H1 (cell line): ENCODE measurements around the gene MFNG. TPM values are rescaled to one million over a fixed set of nuclear protein-coding genes. Genes with fewer than 3 reads are reported as not detected.
A peak's percentile ranks its signal among the peaks of the same experiment; 100 is the strongest.

Experiments used
- CTCF ChIA-PET: fragments of 300-600 bp; sonication (Branson Sonifier 250); formaldehyde crosslinking; loops from one replicate; lab custom pipeline; 2021; ENCODE audit not compliant: partially characterized antibody; lab: Charles Lee
- POLR2A ChIA-PET: fragments of 300-600 bp; sonication (Branson Sonifier 250); formaldehyde crosslinking; loops from one replicate; lab custom pipeline; 2021; ENCODE audit warnings: inconsistent platforms; ENCODE audit not compliant: partially characterized antibody; lab: Charles Lee
- DNase-seq, 2 experiments: peaks; one replicate each; pipeline versions ENCODE4 v3.0.0 to v3.0.0-alpha.2; 2010 to 2022; ENCODE audit warnings: low spot score in 2 of 2, low read depth in 1 of 2, mixed read lengths in 1 of 2
- FAIRE-seq: peaks from 2 replicates; lab custom pipeline; 2011; peaks lifted over from hg19 to GRCh38; lab: Jason Lieb, UNC
- H2AFZ ChIP-seq: 2 replicates; pipeline ENCODE4 v1.8.1; 2012; ENCODE audit warnings: low read length, inconsistent platforms
- H2AK5ac ChIP-seq: 2 replicates; pipeline ENCODE4 v1.6.1; 2013; ENCODE audit warnings: low read depth, low read length
- H2BK120ac ChIP-seq: replicated peaks from 2 replicates; pipeline ENCODE3; 2013; ENCODE audit warnings: low read depth, low read length, inconsistent platforms
- H2BK12ac ChIP-seq: 2 replicates; pipeline ENCODE4 v1.6.1; 2013; ENCODE audit warnings: low read depth, low read length
- H2BK15ac ChIP-seq: 2 replicates; pipeline ENCODE4 v1.6.1; 2013; ENCODE audit warnings: low read length
- H2BK20ac ChIP-seq: 2 replicates; pipeline ENCODE4 v1.6.1; 2013; ENCODE audit warnings: low read length
- H2BK5ac ChIP-seq: 2 replicates; pipeline ENCODE4 v1.6.1; 2013; ENCODE audit warnings: low read depth, low read length
- H3K14ac ChIP-seq: 2 replicates; pipeline ENCODE4 v1.6.1; 2013; ENCODE audit warnings: inconsistent platforms; ENCODE audit not compliant: insufficient read length
- H3K18ac ChIP-seq: 2 replicates; pipeline ENCODE4 v1.6.1; 2013; ENCODE audit warnings: low read length; ENCODE audit errors: extremely low read depth
- H3K23ac ChIP-seq: 2 replicates; pipeline ENCODE4 v1.6.1; 2013; ENCODE audit warnings: inconsistent platforms; ENCODE audit not compliant: insufficient read length
- H3K23me2 ChIP-seq: 2 replicates; pipeline ENCODE4 v1.6.1; 2013; ENCODE audit warnings: low read depth, low read length
- H3K27ac ChIP-seq: 2 replicates; pipeline ENCODE4 v1.6.1; 2011; ENCODE audit warnings: low read depth, low read length, inconsistent platforms
- H3K27me3 ChIP-seq, 4 experiments: replicated peaks in 1 of 4; 1 replicate in 1 of 4; 2 replicates in 3 of 4; pipeline versions ENCODE4 v1.6.1 to v1.8.1; 2011 to 2013; ENCODE audit warnings: low read length in 3 of 4, mild to moderate bottlenecking in 3 of 4, inconsistent platforms in 2 of 4, mixed read lengths in 2 of 4, moderate library complexity in 1 of 4; ENCODE audit not compliant: control insufficient read depth in 3 of 4, insufficient read depth in 3 of 4; ENCODE audit errors: extremely low read depth in 1 of 4
- H3K36me3 ChIP-seq, 4 experiments: 2 replicates each; pipeline versions ENCODE4 v1.6.1 to v1.8.1; 2011 to 2013; ENCODE audit warnings: mild to moderate bottlenecking in 4 of 4, low read length in 3 of 4, moderate library complexity in 2 of 4, control low read depth in 1 of 4, inconsistent platforms in 1 of 4; ENCODE audit not compliant: insufficient read depth in 4 of 4, control insufficient read depth in 2 of 4
- H3K4ac ChIP-seq: replicated peaks from 2 replicates; pipeline ENCODE3; 2013; ENCODE audit warnings: low read length, low read depth, mixed read lengths, inconsistent platforms; ENCODE audit not compliant: insufficient read length
- H3K4me1 ChIP-seq, 4 experiments: replicated peaks in 1 of 4; 1 replicate in 1 of 4; 2 replicates in 3 of 4; pipeline versions ENCODE4 v1.6.1 to v1.8.1; 2011 to 2013; ENCODE audit warnings: low read length in 3 of 4, inconsistent platforms in 2 of 4, mixed read lengths in 1 of 4; ENCODE audit not compliant: insufficient read depth in 4 of 4, control insufficient read depth in 3 of 4
- H3K4me2 ChIP-seq, 2 experiments: 2 replicates each; pipeline versions ENCODE4 v1.6.1 to v1.8.1; 2011 to 2013; ENCODE audit warnings: low read depth in 2 of 2, low read length in 2 of 2, control low read depth in 1 of 2, inconsistent platforms in 1 of 2, mild to moderate bottlenecking in 1 of 2; ENCODE audit not compliant: insufficient read depth in 1 of 2
- H3K4me3 ChIP-seq, 4 experiments: fragments of 200-600, 300-600 bp in 1 of 4; sonication (generic), shearing (Covaris generic), sonication (Bioruptor Twin) in 1 of 4; 2 replicates each; pipeline versions ENCODE4 v1.5.1 to v1.8.1; 2011 to 2016; ENCODE audit warnings: low read length in 4 of 4, low read depth in 3 of 4, control low read depth in 2 of 4, inconsistent platforms in 2 of 4, mild to moderate bottlenecking in 2 of 4, mixed read lengths in 1 of 4, moderate library complexity in 1 of 4; ENCODE audit not compliant: insufficient read depth in 2 of 4; ENCODE audit errors: extremely low read depth in 1 of 4
- H3K56ac ChIP-seq: replicated peaks from 2 replicates; pipeline ENCODE3; 2013; ENCODE audit warnings: low read depth, mild to moderate bottlenecking, mixed read lengths, low read length, inconsistent platforms; ENCODE audit not compliant: insufficient read length
- H3K79me1 ChIP-seq: 2 replicates; pipeline ENCODE4 v1.6.1; 2013; ENCODE audit warnings: low read depth, low read length, control low read depth
- H3K79me2 ChIP-seq, 2 experiments: 2 replicates each; pipeline versions ENCODE4 v1.6.1 to v1.8.1; 2012 to 2013; ENCODE audit warnings: low read length in 2 of 2, mild to moderate bottlenecking in 2 of 2, inconsistent platforms in 1 of 2; ENCODE audit not compliant: insufficient read depth in 2 of 2, control insufficient read depth in 1 of 2
- H3K9ac ChIP-seq, 4 experiments: replicated peaks in 1 of 4; 1 replicate in 1 of 4; 2 replicates in 3 of 4; pipeline versions ENCODE4 v1.6.1 to v1.8.1; 2011 to 2013; ENCODE audit warnings: low read depth in 3 of 4, low read length in 3 of 4, control low read depth in 2 of 4, mild to moderate bottlenecking in 2 of 4, moderate library complexity in 2 of 4, inconsistent platforms in 1 of 4; ENCODE audit errors: extremely low read depth in 1 of 4
- H3K9me3 ChIP-seq, 2 experiments: 2 replicates each; pipeline versions ENCODE4 v1.6.1 to v1.8.1; 2012 to 2013; ENCODE audit warnings: mild to moderate bottlenecking in 2 of 2, moderate library complexity in 2 of 2, control low read depth in 1 of 2, inconsistent platforms in 1 of 2, low read depth in 1 of 2, low read length in 1 of 2, mixed read lengths in 1 of 2; ENCODE audit not compliant: insufficient read depth in 2 of 2
- H4K20me1 ChIP-seq, 2 experiments: replicated peaks in 1 of 2; 2 replicates each; pipeline versions ENCODE3 to v1.8.1; 2011 to 2013; ENCODE audit warnings: inconsistent platforms in 2 of 2, low read length in 2 of 2, mild to moderate bottlenecking in 1 of 2; ENCODE audit not compliant: insufficient read depth in 2 of 2, control insufficient read depth in 1 of 2
- H4K5ac ChIP-seq: 2 replicates; pipeline ENCODE4 v1.6.1; 2013; ENCODE audit warnings: low read length, low read depth, mixed read lengths, inconsistent platforms; ENCODE audit not compliant: insufficient read length
- H4K8ac ChIP-seq: 2 replicates; pipeline ENCODE4 v1.8.0; 2013; ENCODE audit warnings: mild to moderate bottlenecking, moderate library complexity, low read length, inconsistent platforms; ENCODE audit not compliant: insufficient read depth; ENCODE audit errors: extremely low read depth
- H4K91ac ChIP-seq: replicated peaks from 2 replicates; pipeline ENCODE3; 2013; ENCODE audit warnings: low read length, mixed read lengths, inconsistent platforms; ENCODE audit not compliant: insufficient read length
- ASH2L ChIP-seq: fragments of 200-600, 300-600 bp; sonication (generic); IDR thresholded peaks from one replicate; pipeline ENCODE4 v1.7.1; 2017; ENCODE audit warnings: low read length
- HDAC6 ChIP-seq: IDR thresholded peaks from one replicate; pipeline ENCODE4 v1.7.1; 2012; ENCODE audit warnings: low read depth, mild to moderate bottlenecking, inconsistent platforms, low read length, moderate library complexity
- WGBS, 2 experiments: shearing (Covaris generic) in 1 of 2; methylation state at CpG; one replicate each; pipeline versions ENCODE4 v1.1.6 to v1.1.7; 2013 to 2015; ENCODE audit warnings: low lambda C conversion rate in 2 of 2, mixed read lengths in 2 of 2, inconsistent platforms in 1 of 2, low coverage in 1 of 2, missing lambda C conversion rate in 1 of 2; ENCODE audit not compliant: insufficient replicate concordance in 2 of 2, insufficient coverage in 1 of 2, insufficient read length in 1 of 2; ENCODE audit errors: extremely low coverage in 1 of 2, missing lambda C conversion rate in 1 of 2; 5-methylcytosine and 5-hydroxymethylcytosine counted together
- polyA plus RNA-seq, 7 experiments: library from polyadenylated mRNA; depleted of rRNA in 3 of 7; stranded (reverse) in 5 of 7; unstranded in 2 of 7; fragments of >200 nt in 5 of 7; fragments of 200-250 nt in 2 of 7; gene quantifications; 1 replicate in 5 of 7; 2 replicates in 1 of 7; 4 replicates in 1 of 7; pipeline versions ENCODE4 v1.2.1 to v1.2.3, GENCODE V29; 2011 to 2013; ENCODE audit warnings: missing spikeins in 2 of 7, mixed read lengths in 2 of 7
- total RNA-seq: library from RNA; stranded (reverse); fragmentation: NEBNext Ultra II Directional; extraction: Animal tissue kit (Norgen Biotek cat#: 25700); gene quantifications from 2 replicates; pipeline ENCODE4 v1.2.1, GENCODE V29; 2021

Gene MFNG
- total and polyA plus RNA-seq, 2 of the 8 experiments (the other 6 are each of a cell fraction or from before 2014, with no cell fraction given), result 1.7 to 5.5 TPM

DNA sequence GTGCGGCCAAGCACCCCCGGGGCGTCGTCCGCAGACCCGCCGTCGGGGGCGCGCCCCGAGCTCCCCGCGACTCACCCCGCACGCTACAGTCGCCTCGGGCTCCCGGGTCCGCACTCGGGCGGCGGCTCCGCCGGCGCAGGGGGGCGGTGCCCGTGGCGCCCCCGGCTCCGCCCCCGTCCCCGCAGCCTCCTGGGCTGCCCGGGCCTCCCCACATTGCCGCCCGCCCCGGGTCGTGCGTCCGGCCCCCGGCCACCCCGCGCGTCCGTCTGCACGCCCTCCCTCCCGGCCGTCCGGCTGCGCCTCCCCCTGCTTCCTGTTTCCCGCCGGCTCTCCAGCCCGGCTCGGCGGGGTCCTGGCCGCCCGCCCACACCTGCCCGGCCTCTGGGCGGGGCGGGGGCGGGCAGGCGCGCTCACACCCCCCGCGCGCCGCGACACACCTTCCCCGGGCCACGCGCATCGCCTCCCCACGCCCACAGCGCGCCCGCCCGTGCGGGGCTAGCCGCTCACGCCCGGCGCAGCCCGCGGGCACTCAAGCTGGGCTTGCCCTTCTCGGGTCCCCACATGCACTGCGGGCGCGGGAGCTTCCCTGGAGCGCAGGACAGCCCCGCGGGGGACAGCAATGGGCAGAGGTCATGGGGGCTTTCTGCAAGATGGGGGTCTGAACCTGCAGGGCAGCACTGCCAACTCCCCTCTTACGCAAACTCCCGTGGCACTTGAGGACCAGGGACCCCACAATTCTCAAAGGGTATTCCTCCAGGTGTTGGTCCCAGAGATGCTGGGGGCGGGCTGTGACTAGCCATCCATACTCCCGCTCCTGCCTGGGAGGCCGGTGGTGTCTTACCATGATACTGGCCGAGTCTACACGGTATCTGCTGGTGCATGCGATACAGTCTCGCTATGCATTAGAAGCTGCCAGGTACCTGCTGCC is 33.3 kb upstream of the MFNG start, which contains the start of gene CARD10:
TSS of gene CARD10 (minus strand) at position 148 of the 928 bp plus-strand sequence. CDS start 215 bp downstream, outside the sequence.
- no peak for FAIRE-seq
- TF ChIP-seq HDAC6, result no peak
- TF ChIP-seq ASH2L, result peak; percentile 1

More for the DNA sequence above, 33.3 kb upstream of the MFNG start, which contains the start of gene CARD10:
- 0 out of 2 replicates have a peak within 1 kb of the TSS, but pooled peaks have one; percentile 90 for H2BK20ac ChIP-seq
- no peak within 1 kb of the TSS; a peak in 1 of 7 replicates for H3K9ac ChIP-seq
- no peak within 1 kb of the TSS for H3K27ac ChIP-seq
- ChIA-PET POLR2A (interaction anchor here (0.9 to 1.5 kb wide), 3 partner anchors 9 to 42 kb away, joined by 3 to 5 read pairs (median 4); no protein-coding TSS in a partner anchor), CTCF (interaction anchor here (0.9 to 2.4 kb wide), 10 partner anchors 11 to 100 kb away, joined by 3 to 8 read pairs (median 6); no protein-coding TSS in a partner anchor)
- H4K5ac ChIP-seq, result no peak within 1 kb of the TSS
- peak within 1 kb of the TSS; percentile 66 to 99 for H3K4me2 ChIP-seq
- H3K79me1 ChIP-seq, result no peaks in the 10 kb centered on the region
- peaks cover 10% of the 10 kb centered on the region; the same call in 1 of the 2 replicates for H3K23me2 ChIP-seq
- H2BK12ac ChIP-seq, result peak within 1 kb of the TSS; percentile 87; the same call in 1 of the 2 replicates
- peak within 1 kb of the TSS; percentile 26 for H2BK120ac ChIP-seq
- no peak within 1 kb of the TSS for H3K23ac ChIP-seq
- peak within 1 kb of the TSS; percentile 71 for H4K91ac ChIP-seq
- H4K20me1 ChIP-seq, result peaks cover 0 to 1% of the 10 kb centered on the region in 2 experiments
- H3K79me2 ChIP-seq, result no peaks in the 10 kb centered on the region
- peak within 1 kb of the TSS; percentile 96 for H3K4ac ChIP-seq
- peak within 1 kb of the TSS; percentile 81; the same call in 1 of the 2 replicates for H2BK15ac ChIP-seq
- no peaks in the 10 kb centered on the region for H3K9me3 ChIP-seq
- H4K8ac ChIP-seq, result peak within 1 kb of the TSS; percentile 94
- peak within 1 kb of the TSS; percentile 78; the same call in 1 of the 2 replicates for H3K18ac ChIP-seq
- H2AFZ ChIP-seq, result peak within 1 kb of the TSS; percentile 67; the same call in 1 of the 2 replicates
- H3K4me3 ChIP-seq, result peak within 1 kb of the TSS; percentile 51 to 68 (median 54)
- H3K14ac ChIP-seq, result no peak within 1 kb of the TSS
- H3K27me3 ChIP-seq, result peaks cover 7 to 25% (median 16%) of the 10 kb centered on the region in 4 experiments; a peak in 6 of 7 replicates
- DNase-seq, result peak in 1 of 2 experiments; percentile 68
- H2AK5ac ChIP-seq, result no peak within 1 kb of the TSS
- no peak within 1 kb of the TSS for H3K56ac ChIP-seq
- H3K4me1 ChIP-seq, result peaks cover 0 to 7% (median 4%) of the 10 kb centered on the region in 4 experiments; a peak in 3 of 7 replicates
- no peaks in the 10 kb centered on the region for H3K36me3 ChIP-seq
- H2BK5ac ChIP-seq, result no peak within 1 kb of the TSS; the same call in 1 of the 2 replicates
- 10% methylated on average over 43 of the region's 99 CpGs; no CpG with 5 or more reads in 1 of the 2 experiments for WGBS, 2 experiments
